GM12878 (cell line): ENCODE measurements around the gene CACNA1D. TPM values are rescaled to one million over a fixed set of nuclear protein-coding genes. Genes with fewer than 3 reads are reported as not detected.

Experiments
- ATAC-seq: fragments of 200-7000 bp; cut with Tn5 transposase; 3 replicates; pipeline ENCODE4 v1.9.1; 2020; ENCODE audit warnings: mild to moderate bottlenecking, moderate library complexity
- BruUV-seq: library from RNA; stranded (reverse); fragments of 400-500 nt; replicated peaks from 2 replicates; lab custom pipeline; 2021; lab: Mats Ljungman, UMichigan
- CTCF ChIA-PET: fragments of 300-600 bp; sonication (Branson Sonifier 250); formaldehyde crosslinking; extraction: SDS; loops from one replicate; lab custom pipeline; 2021; ENCODE audit warnings: inconsistent platforms; lab: Yijun Ruan, JAX
- POLR2A ChIA-PET: fragments of 350-600 bp; formaldehyde crosslinking; extraction: SDS; loops from one replicate; lab custom pipeline; 2021; ENCODE audit warnings: inconsistent platforms; lab: Charles Lee
- RAD21 ChIA-PET: fragments of 300-600 bp; sonication (Branson Sonifier 250); formaldehyde crosslinking; loops from one replicate; lab custom pipeline; 2023; ENCODE audit warnings: antibody characterized with exemption; ENCODE audit not compliant: unreplicated experiment; lab: Charles Lee
- SMC1A ChIA-PET: fragments of 300-600 bp; sonication (Branson Sonifier 250); formaldehyde crosslinking; loops from one replicate; lab custom pipeline; 2023; ENCODE audit not compliant: unreplicated experiment, uncharacterized antibody; lab: Charles Lee
- DNase-seq: peaks from one replicate; pipeline ENCODE4 v3.0.0-alpha.2; 2011; ENCODE audit warnings: low read depth, low spot score
- FAIRE-seq: peaks from 3 replicates; lab custom pipeline; 2011; peaks lifted over from hg19 to GRCh38; lab: Jason Lieb, UNC
- H2AFZ ChIP-seq: 2 replicates; pipeline ENCODE4 v1.6.0; 2011; ENCODE audit warnings: low read depth, low read length, control low read depth; ENCODE audit not compliant: control insufficient read depth
- H3K27ac ChIP-seq: 2 replicates; pipeline ENCODE4 v1.5.1; 2011; ENCODE audit warnings: control low read depth; ENCODE audit not compliant: control insufficient read depth, insufficient read depth
- H3K27me3 ChIP-seq, 2 experiments: replicated peaks in 1 of 2; 2 replicates each; pipeline versions ENCODE4 v1.6.0 to v1.6.1; 2011; ENCODE audit warnings: low read length in 1 of 2; ENCODE audit not compliant: control insufficient read depth in 2 of 2, insufficient read depth in 2 of 2
- H3K36me3 ChIP-seq, 2 experiments: 2 replicates each; pipeline ENCODE4 v1.5.1; 2011; ENCODE audit warnings: low read length in 1 of 2; ENCODE audit not compliant: control insufficient read depth in 2 of 2, insufficient read depth in 2 of 2
- H3K4me1 ChIP-seq: 2 replicates; pipeline ENCODE4 v1.6.1; 2011; ENCODE audit warnings: mild to moderate bottlenecking, low read length, moderate library complexity, mixed read lengths; ENCODE audit not compliant: control insufficient read depth, insufficient read depth
- H3K4me2 ChIP-seq: 2 replicates; pipeline ENCODE4 v1.6.0; 2011; ENCODE audit warnings: control low read depth; ENCODE audit not compliant: control insufficient read depth, insufficient read depth
- H3K4me3 ChIP-seq: fragments of 200-600 bp; sonication (generic); 2 replicates; pipeline ENCODE4 v1.5.1; 2016
- H3K79me2 ChIP-seq: 2 replicates; pipeline ENCODE4 v1.6.0; 2011; ENCODE audit warnings: low read length; ENCODE audit not compliant: control insufficient read depth, insufficient read depth
- H3K9ac ChIP-seq: 2 replicates; pipeline ENCODE4 v1.8.0; 2011; ENCODE audit warnings: low read length, control low read depth, mixed read lengths; ENCODE audit not compliant: control insufficient read depth, insufficient read depth
- H3K9me3 ChIP-seq: replicated peaks from 3 replicates; pipeline ENCODE4 v1.5.1; 2011; ENCODE audit warnings: mild to moderate bottlenecking, low read length; ENCODE audit not compliant: control insufficient read depth, insufficient read depth
- H4K20me1 ChIP-seq: 2 replicates; pipeline ENCODE4 v1.6.0; 2011; ENCODE audit not compliant: control insufficient read depth, insufficient read depth
- ASH2L ChIP-seq: fragments of 300-600, 200-600 bp; sonication (generic); IDR thresholded peaks from 2 replicates; pipeline ENCODE4 v1.6.1; 2017; ENCODE audit warnings: low read depth, mild to moderate bottlenecking, borderline replicate concordance
- BHLHE40 ChIP-seq, 2 experiments: fragments of 450-650 bp in 1 of 2; IDR thresholded peaks; 2 replicates each; pipeline ENCODE4 v1.6.1; 2011 to 2017; ENCODE audit warnings: low read depth in 2 of 2, borderline replicate concordance in 1 of 2, improper control_type of control experiment in 1 of 2, low read length in 1 of 2, mild to moderate bottlenecking in 1 of 2
- CBX3 ChIP-seq: fragments of 200-600 bp; sonication (generic); IDR thresholded peaks from 2 replicates; pipeline ENCODE4 v1.6.1; 2016; ENCODE audit warnings: low read depth, borderline replicate concordance
- CHD1 ChIP-seq: IDR thresholded peaks from 2 replicates; pipeline ENCODE4 v1.6.1; 2012; ENCODE audit warnings: low read depth, low read length, improper control_type of control experiment
- FOS ChIP-seq: IDR thresholded peaks from 3 replicates; pipeline ENCODE4 v1.6.1; 2011; ENCODE audit warnings: borderline replicate concordance; ENCODE audit not compliant: insufficient read length; ENCODE audit errors: extremely low read depth
- GATAD2B ChIP-seq: fragments of 450-650 bp; conservative IDR thresholded peaks from 2 replicates; pipeline ENCODE4 v1.6.1; 2017; ENCODE audit warnings: low read depth, mild to moderate bottlenecking, moderate library complexity
- HSF1 ChIP-seq: fragments of 150-350 bp; IDR thresholded peaks from 2 replicates; pipeline ENCODE4 v1.6.1; 2014; ENCODE audit warnings: mild to moderate bottlenecking, low read depth, low read length
- LARP7 ChIP-seq: fragments of 450-650 bp; IDR thresholded peaks from 2 replicates; pipeline ENCODE4 v1.6.1; 2017; ENCODE audit warnings: mild to moderate bottlenecking
- MEF2B ChIP-seq: fragments of 450-650 bp; IDR thresholded peaks from 2 replicates; pipeline ENCODE4 v1.6.1; 2018; ENCODE audit warnings: mild to moderate bottlenecking, moderate library complexity; ENCODE audit not compliant: partially characterized antibody, poor library complexity, severe bottlenecking
- NRF1 ChIP-seq: conservative IDR thresholded peaks from 2 replicates; pipeline ENCODE4 v1.6.1; 2011; ENCODE audit warnings: mild to moderate bottlenecking, low read depth, low read length, improper control_type of control experiment
- SKIL ChIP-seq: fragments of 450-650 bp; IDR thresholded peaks from 2 replicates; pipeline ENCODE4 v1.6.1; 2017; ENCODE audit warnings: mild to moderate bottlenecking, low read depth, inconsistent platforms; ENCODE audit not compliant: poor library complexity, severe bottlenecking
- SREBF2 ChIP-seq: IDR thresholded peaks from 2 replicates; pipeline ENCODE4 v1.6.1; 2012; ENCODE audit warnings: mild to moderate bottlenecking, low read length
- TCF12 ChIP-seq: IDR thresholded peaks from 2 replicates; pipeline ENCODE4 v1.6.1; 2011; ENCODE audit warnings: low read depth, mild to moderate bottlenecking, low read length
- WGBS: methylation state at CpG from one replicate; pipeline ENCODE4 v1.1.6; 2016; ENCODE audit warnings: low lambda C conversion rate; ENCODE audit not compliant: insufficient replicate concordance, insufficient coverage; ENCODE audit errors: missing lambda C conversion rate; 5-methylcytosine and 5-hydroxymethylcytosine counted together
- in situ Hi-C: fragments of 300-500 bp; cut with MboI; formaldehyde crosslinking; loops from 9 replicates; pipeline ENCODE4 v1.14.3; 2018; ENCODE audit warnings: mixed read lengths
- intact Hi-C: fragments of 100-400 bp; cut with micrococcal nuclease; formaldehyde crosslinking; loops from one replicate; pipeline ENCODE4 v1.14.2; 2022; ENCODE audit not compliant: unreplicated experiment
- polyA plus RNA-seq, 11 experiments: library from polyadenylated mRNA; depleted of rRNA in 4 of 11; unstranded in 6 of 11; stranded (reverse) in 5 of 11; fragments of >200 nt; fragmentation: Nextera tagmentation in 4 of 11; fragmentation: Illumina TruSeq in 1 of 11; extraction: Ambion mirVana in 4 of 11; extraction: Trizol in 1 of 11; gene quantifications; 1 replicate in 1 of 11; 2 replicates in 10 of 11; pipeline versions ENCODE4 v1.2.1 to v1.2.3, GENCODE V29; 2011 to 2016; ENCODE audit warnings: inconsistent platforms in 2 of 11, missing spikeins in 2 of 11, low read depth in 1 of 11
- total RNA-seq, 4 experiments: library from RNA; depleted of rRNA in 3 of 4; stranded (reverse); fragments of >200 nt in 3 of 4; fragmentation: Illumina TruSeq in 1 of 4; extraction: Trizol in 1 of 4; gene quantifications; 2 replicates each; pipeline versions ENCODE4 v1.2.1 to v1.2.3, GENCODE V29; 2013 to 2021
- TF ChIP-seq, protein P1 (sequence below): fragments of 450-650 bp; IDR thresholded peaks from 2 replicates; pipeline ENCODE4 v1.6.1; 2016; ENCODE audit warnings: mild to moderate bottlenecking

The CACNA1D gene
- total and polyA plus RNA-seq, 10 of the 15 experiments (the other 5 are each of a cell fraction or from before 2014, with no cell fraction given) = 0.21 to 24.4 (median 1.6) TPM

DNA sequence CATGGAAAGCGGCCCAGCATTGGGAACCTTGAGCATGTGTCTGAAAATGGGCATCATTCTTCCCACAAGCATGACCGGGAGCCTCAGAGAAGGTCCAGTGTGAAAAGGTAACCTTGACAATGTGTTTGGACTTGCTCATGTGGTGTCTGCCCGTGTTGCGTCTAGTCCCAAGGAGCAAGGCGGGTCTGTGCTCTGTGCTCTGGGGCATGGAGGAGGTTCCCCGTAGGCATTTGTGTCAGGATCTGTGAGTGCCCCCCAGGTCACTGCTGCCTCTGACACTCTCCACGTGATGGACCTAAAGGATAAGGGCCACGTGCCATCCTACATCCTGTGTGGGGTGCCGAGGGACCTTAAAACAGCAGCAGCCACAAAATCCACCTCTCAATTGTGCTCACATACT is 306.9 kb downstream of the CACNA1D start:
- no peaks in the 10 kb centered on the region for H4K20me1 ChIP-seq
- ATAC-seq (no peak), DNase-seq (no peak), FAIRE-seq (no peak)
- CTCF ChIA-PET = interaction anchor here (1.2 kb wide), 1 partner anchor 8 kb away, joined by 4 read pairs; no protein-coding TSS in a partner anchor
- no peaks in the 10 kb centered on the region for H3K79me2 ChIP-seq
- 47% methylated on average over 9 of the region's 9 CpGs for WGBS
- RAD21 ChIA-PET = no interaction called here
- POLR2A ChIA-PET = interaction anchor here (0.8 kb wide), 1 partner anchor 15 kb away, joined by 3 read pairs; no protein-coding TSS in a partner anchor
- H3K9me3 ChIP-seq = no peaks in the 10 kb centered on the region
- H3K4me1 ChIP-seq = peaks cover 7% of the 10 kb centered on the region
- H3K4me3 ChIP-seq = no peak overlapping the region
- H3K36me3 ChIP-seq = no peaks in the 10 kb centered on the region
- no TSS peak for BruUV-seq
- intact Hi-C loops = no loop called here
- H3K27me3 ChIP-seq = no peaks in the 10 kb centered on the region
- in situ Hi-C loops = no loop called here
- H3K4me2 ChIP-seq = no peak overlapping the region
- TF ChIP-seq BHLHE40 (IDR thresholded peaks at IDR 0.05; ENCODE audit: borderline replicate concordance in 1 of 2, low read depth in 2 of 2, low read length in 1 of 2) (no peak), FOS (no peak), SREBF2 (no peak), SKIL (no peak), LARP7 (no peak), ASH2L (no peak), CHD1 (no peak), NRF1 (no peak), HSF1 (no peak), MEF2B (no peak), GATAD2B (no peak), CBX3 (no peak), TCF12 (no peak)
- TF ChIP-seq, protein P1, sequence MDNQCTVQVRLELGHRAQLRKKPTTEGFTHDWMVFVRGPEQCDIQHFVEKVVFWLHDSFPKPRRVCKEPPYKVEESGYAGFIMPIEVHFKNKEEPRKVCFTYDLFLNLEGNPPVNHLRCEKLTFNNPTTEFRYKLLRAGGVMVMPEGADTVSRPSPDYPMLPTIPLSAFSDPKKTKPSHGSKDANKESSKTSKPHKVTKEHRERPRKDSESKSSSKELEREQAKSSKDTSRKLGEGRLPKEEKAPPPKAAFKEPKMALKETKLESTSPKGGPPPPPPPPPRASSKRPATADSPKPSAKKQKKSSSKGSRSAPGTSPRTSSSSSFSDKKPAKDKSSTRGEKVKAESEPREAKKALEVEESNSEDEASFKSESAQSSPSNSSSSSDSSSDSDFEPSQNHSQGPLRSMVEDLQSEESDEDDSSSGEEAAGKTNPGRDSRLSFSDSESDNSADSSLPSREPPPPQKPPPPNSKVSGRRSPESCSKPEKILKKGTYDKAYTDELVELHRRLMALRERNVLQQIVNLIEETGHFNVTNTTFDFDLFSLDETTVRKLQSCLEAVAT = no peak
- no peak overlapping the region for H3K27ac ChIP-seq
- H2AFZ ChIP-seq = no peak overlapping the region
- SMC1A ChIA-PET = interaction anchor here (0.6 kb wide), 1 partner anchor 11 kb away, joined by 3 read pairs; no protein-coding TSS in a partner anchor
- H3K9ac ChIP-seq = no peak overlapping the region
